Lower leg skin (tissue), 4 donors: Measurements from ENCODE around the gene FXYD5. TPM values are rescaled to one million over a fixed set of nuclear protein-coding genes. Genes with fewer than 3 reads are reported as not detected.
"Not testable (repeated sequence)": the region's sequence is repeated elsewhere in the genome, so short reads cannot be mapped to it uniquely, and the experiment has no call there.

ENCODE experiments used
- DNase-seq, 2 donors: peaks; one replicate each; pipeline ENCODE4 v3.0.0-alpha.2; 2019; ENCODE audit warnings: low spot score in 2 of 2
- H3K4me3 ChIP-seq: fragments of 200-600 bp; sonication (generic); 2 replicates; pipeline ENCODE4 v1.5.1; 2017; ENCODE audit warnings: mild to moderate bottlenecking, low read depth; ENCODE audit not compliant: poor library complexity, severe bottlenecking
- CTCF ChIP-seq, 3 donors: fragments of 450-650 bp; IDR thresholded peaks; one replicate each; pipeline ENCODE4 v1.5.1; 2016; ENCODE audit warnings: antibody characterized with exemption in 3 of 3, mild to moderate bottlenecking in 3 of 3, moderate library complexity in 2 of 3
- POLR2A ChIP-seq, 2 donors: fragments of 450-650 bp; IDR thresholded peaks; one replicate each; pipeline ENCODE4 v1.6.1; 2016 to 2017; ENCODE audit warnings: antibody characterized with exemption in 2 of 2, mild to moderate bottlenecking in 1 of 2, moderate library complexity in 1 of 2
- whole genome bisulfite sequencing, 2 donors: methylation state at CpG; one replicate each; pipeline ENCODE4 v1.1.5; 2018; 5-methylcytosine and 5-hydroxymethylcytosine counted together
- intact Hi-C: fragments of 100-400 bp; cut with DNase I; formaldehyde crosslinking; loops from one replicate; pipeline ENCODE4 v1.15.0; 2023; ENCODE audit warnings: low total_unique reads
- total RNA-seq, 4 donors: library from RNA; depleted of rRNA; stranded (reverse); fragments of >200 nt; gene quantifications; one replicate each; pipeline ENCODE4 v1.1.0, GENCODE V29; 2016

FXYD5 gene
- total RNA-seq, 4 donors from 2014 or later = 41.4 to 59.8 (median 57.7) TPM

- intact Hi-C loops = no loop called here
- TF ChIP-seq CTCF (IDR thresholded peaks at IDR 0.05) = no peak
- no peak for TF ChIP-seq POLR2A (IDR thresholded peaks at IDR 0.05)
- no peak overlapping the region for H3K4me3 ChIP-seq
- WGBS, 2 donors = 68 to 82% methylated on average over 13 to 30 of the region's 35 CpGs
- DNase-seq = no peak
Observed at GRCh38 chr19:35125749-35126623, 28.5 kb upstream of the FXYD5 start.

- TF ChIP-seq CTCF (IDR thresholded peaks at IDR 0.05) (no peak), POLR2A (IDR thresholded peaks at IDR 0.05) (no peak)
- H3K4me3 ChIP-seq = no peak overlapping the region
- no peak for DNase-seq
- intact Hi-C loops = no loop called here
- 63 to 66% methylated on average over 13 to 17 of the region's 20 CpGs for WGBS, 2 donors
Observed at GRCh38 chr19:35126624-35126959, 27.9 kb upstream of the FXYD5 start.

- H3K4me3 ChIP-seq = no peak overlapping the region
- no peak for TF ChIP-seq POLR2A (IDR thresholded peaks at IDR 0.05)
- no peak for TF ChIP-seq CTCF (IDR thresholded peaks at IDR 0.05)
- no peak for DNase-seq
- intact Hi-C loops = no loop called here
- WGBS, 2 donors = 55 to 62% methylated on average over 7 of the region's 7 CpGs
Observed at GRCh38 chr19:35127871-35128270, 26.7 kb upstream of the FXYD5 start.

- WGBS, 2 donors = 86 to 90% methylated on average over 9 of the region's 9 CpGs
- TF ChIP-seq POLR2A (IDR thresholded peaks at IDR 0.05) = no peak
- no peak for TF ChIP-seq CTCF (IDR thresholded peaks at IDR 0.05)
- no peak for DNase-seq
- intact Hi-C loops = no loop called here
- no peak overlapping the region for H3K4me3 ChIP-seq
Observed at GRCh38 chr19:35128398-35129057, 26.0 kb upstream of the FXYD5 start.

- WGBS, 2 donors = 73 to 77% methylated on average over 14 of the region's 14 CpGs
- intact Hi-C loops = loop anchor here (5.0 kb wide), 1 partner anchor 62 kb away; no protein-coding TSS in a partner anchor
- not testable (repeated sequence) for DNase-seq, H3K4me3 ChIP-seq
Observed at GRCh38 chr19:35129724-35130274, 24.7 kb upstream of the FXYD5 start.
